WTC11 (cell line): Measurements from ENCODE around the gene NRTN. TPM values are rescaled to one million over a fixed set of nuclear protein-coding genes. Genes with fewer than 3 reads are reported as not detected.

Experiments
- ATAC-seq: fragments of 200-7000 bp; cut with Tn5 transposase; 2 replicates; pipeline ENCODE4 v1.10.0; 2021; ENCODE audit warnings: mild to moderate bottlenecking, moderate library complexity
- CTCF ChIA-PET: fragments of 300-600 bp; sonication (Branson Sonifier 250); formaldehyde crosslinking; loops from one replicate; lab custom pipeline; 2021; ENCODE audit warnings: antibody characterized with exemption; lab: Charles Lee
- POLR2A ChIA-PET: fragments of 350-600 bp; sonication (Branson Sonifier 250); formaldehyde crosslinking; loops from one replicate; lab custom pipeline; 2021; ENCODE audit warnings: antibody characterized with exemption; lab: Charles Lee
- DNase-seq: peaks from one replicate; pipeline ENCODE4 v3.0.0; 2021; ENCODE audit warnings: low spot score
- H3K27ac Mint-ChIP-seq: 2 replicates; pipeline ENCODE4 v1.8.0; 2021; ENCODE audit warnings: mixed read lengths
- H3K27me3 Mint-ChIP-seq: 2 replicates; pipeline ENCODE4 v1.8.0; 2021; ENCODE audit warnings: low read depth, mild to moderate bottlenecking, moderate library complexity, mixed read lengths
- H3K36me3 Mint-ChIP-seq: 2 replicates; pipeline ENCODE4 v1.8.0; 2021; ENCODE audit warnings: mixed read lengths
- H3K4me1 Mint-ChIP-seq: 2 replicates; pipeline ENCODE4 v1.8.0; 2022; ENCODE audit warnings: mixed read lengths
- H3K4me3 Mint-ChIP-seq: 2 replicates; pipeline ENCODE4 v1.8.0; 2021; ENCODE audit warnings: mild to moderate bottlenecking, moderate library complexity, mixed read lengths
- H3K9me3 Mint-ChIP-seq: 2 replicates; pipeline ENCODE4 v1.8.0; 2021; ENCODE audit warnings: mixed read lengths
- ARID4B ChIP-seq: sonication (generic); formaldehyde crosslinking; IDR thresholded peaks from 2 replicates; pipeline ENCODE4 v1.8.0; 2023; ENCODE audit warnings: missing genetic modification reagents, mild to moderate bottlenecking, borderline replicate concordance
- ATF1 ChIP-seq: sonication (generic); formaldehyde crosslinking; IDR thresholded peaks from 2 replicates; pipeline ENCODE4 v1.8.1; 2023; ENCODE audit warnings: mild to moderate bottlenecking, moderate library complexity, missing genetic modification reagents
- ATF2 ChIP-seq: sonication (generic); formaldehyde crosslinking; IDR thresholded peaks from 2 replicates; pipeline ENCODE4 v1.8.1; 2022; ENCODE audit warnings: low read depth, missing genetic modification reagents, borderline replicate concordance
- CREB1 ChIP-seq: sonication (generic); formaldehyde crosslinking; IDR thresholded peaks from 2 replicates; pipeline ENCODE4 v1.8.0; 2023; ENCODE audit warnings: mild to moderate bottlenecking, missing genetic modification reagents
- CREM ChIP-seq: sonication (generic); formaldehyde crosslinking; IDR thresholded peaks from 2 replicates; pipeline ENCODE4 v1.8.1; 2022; ENCODE audit warnings: mild to moderate bottlenecking, missing genetic modification reagents, moderate library complexity
- E2F1 ChIP-seq: sonication (generic); formaldehyde crosslinking; IDR thresholded peaks from 2 replicates; pipeline ENCODE4 v1.8.0; 2022; ENCODE audit warnings: mild to moderate bottlenecking, missing genetic modification reagents
- E2F4 ChIP-seq: sonication (generic); formaldehyde crosslinking; IDR thresholded peaks from 2 replicates; pipeline ENCODE4 v1.8.1; 2022; ENCODE audit warnings: low read depth, mild to moderate bottlenecking, moderate library complexity, missing genetic modification reagents, borderline replicate concordance
- ETV6 ChIP-seq: sonication (generic); formaldehyde crosslinking; IDR thresholded peaks from 2 replicates; pipeline ENCODE4 v1.8.1; 2022; ENCODE audit warnings: mild to moderate bottlenecking, missing genetic modification reagents
- FOXK1 ChIP-seq: sonication (generic); formaldehyde crosslinking; IDR thresholded peaks from 2 replicates; pipeline ENCODE4 v1.8.0; 2022; ENCODE audit warnings: mild to moderate bottlenecking, moderate library complexity, missing genetic modification reagents
- IRF2 ChIP-seq: sonication (generic); formaldehyde crosslinking; IDR thresholded peaks from 2 replicates; pipeline ENCODE4 v1.8.0; 2022; ENCODE audit warnings: low read depth, missing genetic modification reagents, borderline replicate concordance
- JUN ChIP-seq: sonication (generic); formaldehyde crosslinking; IDR thresholded peaks from 2 replicates; pipeline ENCODE4 v1.8.0; 2023; ENCODE audit warnings: mild to moderate bottlenecking, missing genetic modification reagents
- MAX ChIP-seq: sonication (generic); formaldehyde crosslinking; IDR thresholded peaks from 2 replicates; pipeline ENCODE4 v1.8.0; 2022; ENCODE audit warnings: mild to moderate bottlenecking, missing genetic modification reagents
- NR1H2 ChIP-seq: sonication (generic); formaldehyde crosslinking; IDR thresholded peaks from 2 replicates; pipeline ENCODE4 v1.9.0; 2021; ENCODE audit warnings: mild to moderate bottlenecking, moderate library complexity, missing genetic modification reagents
- PRRX2 ChIP-seq: fragments of 250-450 bp; sonication (Bioruptor Pico); IDR thresholded peaks from 2 replicates; pipeline ENCODE4 v1.8.0; 2021; ENCODE audit warnings: mild to moderate bottlenecking
- RELA ChIP-seq: sonication (generic); formaldehyde crosslinking; IDR thresholded peaks from 2 replicates; pipeline ENCODE4 v1.8.1; 2022; ENCODE audit warnings: missing genetic modification reagents, mild to moderate bottlenecking, borderline replicate concordance
- RORB ChIP-seq: fragments of 250-450 bp; sonication (Bioruptor Pico); IDR thresholded peaks from 2 replicates; pipeline ENCODE4 v1.9.0; 2021; ENCODE audit warnings: mild to moderate bottlenecking
- SP1 ChIP-seq: sonication (generic); formaldehyde crosslinking; conservative IDR thresholded peaks from 2 replicates; pipeline ENCODE4 v1.8.1; 2022; ENCODE audit warnings: missing genetic modification reagents
- TCF7 ChIP-seq: sonication (generic); formaldehyde crosslinking; IDR thresholded peaks from 2 replicates; pipeline ENCODE4 v1.8.0; 2022; ENCODE audit warnings: mild to moderate bottlenecking, low read depth, missing genetic modification reagents, moderate library complexity
- TEAD4 ChIP-seq: sonication (generic); formaldehyde crosslinking; IDR thresholded peaks from 2 replicates; pipeline ENCODE4 v1.8.0; 2022; ENCODE audit warnings: mild to moderate bottlenecking, missing genetic modification reagents
- TP53 ChIP-seq: sonication (generic); formaldehyde crosslinking; IDR thresholded peaks from 2 replicates; pipeline ENCODE4 v1.8.1; 2023; ENCODE audit warnings: mild to moderate bottlenecking, missing genetic modification reagents
- USF1 ChIP-seq: sonication (generic); formaldehyde crosslinking; IDR thresholded peaks from 2 replicates; pipeline ENCODE4 v1.8.0; 2022; ENCODE audit warnings: mild to moderate bottlenecking, missing genetic modification reagents
- USF2 ChIP-seq: sonication (generic); formaldehyde crosslinking; IDR thresholded peaks from 2 replicates; pipeline ENCODE4 v1.8.1; 2023; ENCODE audit warnings: mild to moderate bottlenecking, missing genetic modification reagents, moderate library complexity
- ZBTB21 ChIP-seq: sonication (generic); formaldehyde crosslinking; IDR thresholded peaks from 2 replicates; pipeline ENCODE4 v1.8.1; 2023; ENCODE audit warnings: mild to moderate bottlenecking, missing genetic modification reagents, borderline replicate concordance
- ZMAT4 ChIP-seq: fragments of 250-450 bp; sonication (Bioruptor Pico); IDR thresholded peaks from 2 replicates; pipeline ENCODE4 v1.9.0; 2021; ENCODE audit warnings: mild to moderate bottlenecking
- ZNF317 ChIP-seq: sonication (generic); formaldehyde crosslinking; IDR thresholded peaks from 2 replicates; pipeline ENCODE4 v1.8.1; 2023; ENCODE audit warnings: low read depth, mild to moderate bottlenecking, moderate library complexity, missing genetic modification reagents, borderline replicate concordance
- ZNF671 ChIP-seq: fragments of 250-450 bp; sonication (Bioruptor Pico); IDR thresholded peaks from 2 replicates; pipeline ENCODE4 v1.8.0; 2021; ENCODE audit warnings: mild to moderate bottlenecking
- total RNA-seq: library from RNA; stranded (reverse); gene quantifications from 3 replicates; pipeline ENCODE4 v1.2.3, GENCODE V29; 2021

The NRTN gene
- total RNA-seq, 1 experiment from 2014 or later: 6.1 TPM

GRCh38 chr19:5775668-5776309 is 29.1 kb upstream of the NRTN start:
- Mint-ChIP-seq H3K9me3 (no peaks in the 10 kb centered on the region), H3K4me3 (no peak overlapping the region), H3K4me1 (no peaks in the 10 kb centered on the region), H3K27ac (no peak overlapping the region), H3K27me3 (peaks cover 10% of the 10 kb centered on the region), H3K36me3 (no peaks in the 10 kb centered on the region)
- ATAC-seq: no peak
- no peak for DNase-seq
- ChIA-PET POLR2A (interaction anchor here (0.9 kb wide), 1 partner anchor 86 kb away, joined by 5 read pairs; no protein-coding TSS in a partner anchor), CTCF (interaction anchor here (1.8 kb wide), 1 partner anchor 86 kb away, joined by 4 read pairs; the partner anchor contains the start of gene RPL36)
- no peak for TF ChIP-seq MAX
- no peak for TF ChIP-seq CREM
- no peak for TF ChIP-seq ZMAT4 (CRISPR knock-in tag)
- TF ChIP-seq TP53 (CRISPR knock-in tag): no peak
- TF ChIP-seq ZNF671: no peak
- TF ChIP-seq ATF1 (CRISPR knock-in tag): no peak
- TF ChIP-seq USF2 (CRISPR knock-in tag): no peak
- TF ChIP-seq RELA (CRISPR knock-in tag): no peak
- TF ChIP-seq SP1 (CRISPR knock-in tag): no peak
- no peak for TF ChIP-seq USF1 (CRISPR knock-in tag)
- TF ChIP-seq TCF7: no peak
- no peak for TF ChIP-seq CREB1 (CRISPR knock-in tag)
- no peak for TF ChIP-seq FOXK1 (CRISPR knock-in tag)
- TF ChIP-seq ATF2: no peak
- TF ChIP-seq RORB (CRISPR knock-in tag): no peak
- no peak for TF ChIP-seq ZBTB21 (CRISPR knock-in tag)
- no peak for TF ChIP-seq NR1H2 (CRISPR knock-in tag)
- no peak for TF ChIP-seq TEAD4 (CRISPR knock-in tag)
- no peak for TF ChIP-seq PRRX2 (CRISPR knock-in tag)

GRCh38 chr19:5778402-5778801 is 26.5 kb upstream of the NRTN start:
- H3K4me3 Mint-ChIP-seq: no peak overlapping the region
- TF ChIP-seq ARID4B (CRISPR knock-in tag) (no peak), IRF2 (CRISPR knock-in tag) (no peak), E2F1 (CRISPR knock-in tag) (no peak), ETV6 (CRISPR knock-in tag) (no peak), E2F4 (no peak), JUN (no peak), ZNF317 (CRISPR knock-in tag) (no peak)
- TF ChIP-seq, all 79 proteins: peak for 0
- POLR2A ChIA-PET: no interaction called here
- H3K4me1 Mint-ChIP-seq: no peaks in the 10 kb centered on the region
- H3K27ac Mint-ChIP-seq: no peak overlapping the region
- CTCF ChIA-PET: interaction anchor here (0.6 to 2.1 kb wide), 3 partner anchors 26 to 91 kb away, joined by 4 to 7 read pairs (median 4); partner anchors contain the start of gene NRTN
- H3K9me3 Mint-ChIP-seq: no peaks in the 10 kb centered on the region
- ATAC-seq: no peak
- DNase-seq: no peak
- H3K36me3 Mint-ChIP-seq: no peaks in the 10 kb centered on the region
- H3K27me3 Mint-ChIP-seq: peaks cover 2% of the 10 kb centered on the region; the same call in 1 of the 2 replicates
